Sigmoid colon (tissue), 4 donors: ENCODE results near the gene LDLRAD4.

ENCODE experiments used
- CTCF ChIP-seq, 4 experiments: fragments of 450-650 bp in 3 of 4; fragments of 200-600 bp in 1 of 4; IDR thresholded peaks; one replicate each; pipeline ENCODE4 v1.5.1; 2016 to 2019; ENCODE audit warnings: antibody characterized with exemption in 4 of 4, mild to moderate bottlenecking in 3 of 4, moderate library complexity in 2 of 4
- EP300 ChIP-seq, 4 donors: sonication (generic); formaldehyde crosslinking; IDR thresholded peaks; one replicate each; pipeline ENCODE4 v1.6.1; 2017; ENCODE audit warnings: antibody characterized with exemption in 4 of 4
- POLR2A ChIP-seq, 2 donors: fragments of 450-650 bp; IDR thresholded peaks; one replicate each; pipeline ENCODE4 v1.6.1; 2016; ENCODE audit warnings: antibody characterized with exemption in 2 of 2, mild to moderate bottlenecking in 2 of 2, moderate library complexity in 2 of 2
- POLR2AphosphoS5 ChIP-seq, 4 donors: sonication (generic); formaldehyde crosslinking; IDR thresholded peaks; one replicate each; pipeline ENCODE4 v1.6.1; 2017; ENCODE audit warnings: antibody characterized with exemption in 4 of 4

DNA sequence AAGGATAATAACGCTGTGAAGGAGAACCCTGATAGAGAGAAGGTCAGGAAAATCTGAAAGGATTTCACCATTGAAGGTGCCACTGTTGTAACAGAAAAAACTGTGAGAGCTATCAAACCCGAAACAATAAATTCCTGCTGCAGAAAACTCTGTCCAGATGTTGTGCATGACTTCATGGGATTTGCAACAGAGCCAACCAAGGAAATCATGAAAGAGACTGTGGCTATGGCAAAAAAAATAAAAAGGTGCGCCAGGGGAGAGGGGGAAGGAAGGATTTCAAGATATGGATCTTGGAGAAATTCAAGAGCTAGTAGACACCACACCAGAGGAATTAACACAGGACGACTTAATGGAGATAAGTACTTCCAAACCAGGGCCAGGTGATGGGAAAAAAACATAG lies 88.0 kb downstream of the LDLRAD4 start:
- TF ChIP-seq CTCF (IDR thresholded peaks at IDR 0.05) (no peak), EP300 (IDR thresholded peaks at IDR 0.05) (no peak), POLR2AphosphoS5 (IDR thresholded peaks at IDR 0.05) (no peak), POLR2A (IDR thresholded peaks at IDR 0.05) (no peak)
